ENCODE results near the gene NUDT3. TPM values are rescaled to one million over a fixed set of nuclear protein-coding genes. Genes with fewer than 3 reads are reported as not detected.

Gene NUDT3
- total and polyA plus RNA-seq, 9 of the 15 experiments (the other 6 are each of a cell fraction or from before 2014, with no cell fraction given) = 5.4 to 81.2 (median 56.4) TPM

GRCh38 chr6:34390531-34391472, 1.7 kb downstream of the NUDT3 start (continued):
- TF ChIP-seq PRPF4 (IDR thresholded peaks at IDR 0.05; ENCODE audit: insufficient read depth, low read depth, low read length, poor library complexity, severe bottlenecking) = no peak
- no peak for TF ChIP-seq ZNF586 (CRISPR knock-in tag; conservative IDR thresholded peaks at IDR 0.05)
- no peak for TF ChIP-seq GABPA (tag; conservative IDR thresholded peaks at IDR 0.05; ENCODE audit: low read depth)
- TF ChIP-seq CCAR2 (IDR thresholded peaks at IDR 0.05; ENCODE audit: low read depth, low read length) = no peak
- no peak for TF ChIP-seq SAP30 (IDR thresholded peaks at IDR 0.05; ENCODE audit: borderline replicate concordance, insufficient read depth, low read depth, low read length, poor library complexity, severe bottlenecking)
- TF ChIP-seq NRF1 (conservative IDR thresholded peaks at IDR 0.05 in 1 of 2, IDR thresholded peaks at IDR 0.05 in 1 of 2) = no peak
- TF ChIP-seq ILF3 (IDR thresholded peaks at IDR 0.05; ENCODE audit: borderline replicate concordance) = no peak
- TF ChIP-seq OTX1 (CRISPR knock-in tag; IDR thresholded peaks at IDR 0.05) = no peak
- TF ChIP-seq KLF16 (IDR thresholded peaks at IDR 0.05) = no peak
- no peak for TF ChIP-seq ZNF639 (CRISPR knock-in tag; conservative IDR thresholded peaks at IDR 0.05 in 1 of 2, IDR thresholded peaks at IDR 0.05 in 1 of 2)
- no peak for TF ChIP-seq ZNF740 (CRISPR knock-in tag; IDR thresholded peaks at IDR 0.05)
- TF ChIP-seq ZNF740 (tag; IDR thresholded peaks at IDR 0.05) = no peak
- no peak for TF ChIP-seq CBFA2T2 (conservative IDR thresholded peaks at IDR 0.05)
- TF ChIP-seq HDAC1 (IDR thresholded peaks at IDR 0.05) = peak in 1 of 2 experiments; percentile 68; a peak in 2 of 4 replicates
- no peak for TF ChIP-seq GATA2 (CRISPR knock-in tag; IDR thresholded peaks at IDR 0.05)
- no peak for TF ChIP-seq KLF6 (CRISPR knock-in tag; IDR thresholded peaks at IDR 0.05; ENCODE audit: borderline replicate concordance)
- TF ChIP-seq RHOXF2B (CRISPR knock-in tag; conservative IDR thresholded peaks at IDR 0.05) = no peak
- TF ChIP-seq DDX20 (tag; IDR thresholded peaks at IDR 0.05; ENCODE audit: low read depth) = no peak
- TF ChIP-seq ARID2 (IDR thresholded peaks at IDR 0.05) = no peak
- TF ChIP-seq HMG20B (CRISPR knock-in tag; IDR thresholded peaks at IDR 0.05) = no peak
- TF ChIP-seq ZNF707 (CRISPR knock-in tag; conservative IDR thresholded peaks at IDR 0.05) = no peak
- no peak for TF ChIP-seq SIN3B (IDR thresholded peaks at IDR 0.05; ENCODE audit: low read depth)
- TF ChIP-seq ZNF551 (CRISPR knock-in tag; IDR thresholded peaks at IDR 0.05) = 0 out of 2 replicates have a peak, but pooled peaks have one; percentile 7
- TF ChIP-seq ZNF778 (CRISPR knock-in tag; IDR thresholded peaks at IDR 0.05) = no peak
- no peak for TF ChIP-seq SAFB (IDR thresholded peaks at IDR 0.05; ENCODE audit: borderline replicate concordance, low read depth, low read length)
- peak; percentile 27; the same call in 1 of the 2 replicates for TF ChIP-seq CTBP1 (IDR thresholded peaks at IDR 0.05; ENCODE audit: borderline replicate concordance)
